T follicular helper cell (primary cell): Measurements from ENCODE around the gene SPATA31E1.

Experiments used
- DNase-seq: peaks from one replicate; pipeline ENCODE4 v3.0.0-alpha.2; 2020; ENCODE audit warnings: low read depth

SPATA31E1 gene

GRCh38 chr9:87863882-87864465 is 18.7 kb upstream of the SPATA31E1 start:
- DNase-seq = no peak

DNA sequence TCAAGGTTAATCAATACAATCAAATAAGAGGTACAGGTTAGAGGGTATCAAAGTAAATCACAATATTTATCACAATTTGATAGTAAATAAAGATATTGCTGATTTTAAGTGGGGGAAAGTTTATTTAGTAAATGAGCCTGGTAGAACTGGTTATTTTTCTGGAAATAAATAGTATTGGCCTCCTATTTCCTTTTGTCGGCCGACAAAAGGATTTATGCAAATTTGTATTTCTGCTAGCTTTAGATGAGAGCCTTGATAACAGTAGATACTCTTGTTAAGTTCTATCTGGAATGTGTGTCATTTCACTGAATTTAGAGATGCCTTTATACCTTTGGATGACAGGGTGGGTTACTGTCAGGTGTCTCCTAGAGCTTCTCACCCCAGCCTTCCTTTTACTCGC is 17.8 kb upstream of the SPATA31E1 start:
- no peak for DNase-seq

- no peak for DNase-seq
Observed at GRCh38 chr9:87865626-87866025, 17.1 kb upstream of the SPATA31E1 start.

GRCh38 chr9:87867391-87867790 is 15.3 kb upstream of the SPATA31E1 start:
- DNase-seq = no peak

GRCh38 chr9:87868175-87868574 is 14.5 kb upstream of the SPATA31E1 start:
- no peak for DNase-seq

- DNase-seq = no peak
Observed at GRCh38 chr9:87868635-87869034, 14.0 kb upstream of the SPATA31E1 start.

- DNase-seq = no peak
Observed at GRCh38 chr9:87869082-87869481, 13.6 kb upstream of the SPATA31E1 start.

- DNase-seq = no peak
Observed at GRCh38 chr9:87871425-87872078, 11.1 kb upstream of the SPATA31E1 start.

DNA sequence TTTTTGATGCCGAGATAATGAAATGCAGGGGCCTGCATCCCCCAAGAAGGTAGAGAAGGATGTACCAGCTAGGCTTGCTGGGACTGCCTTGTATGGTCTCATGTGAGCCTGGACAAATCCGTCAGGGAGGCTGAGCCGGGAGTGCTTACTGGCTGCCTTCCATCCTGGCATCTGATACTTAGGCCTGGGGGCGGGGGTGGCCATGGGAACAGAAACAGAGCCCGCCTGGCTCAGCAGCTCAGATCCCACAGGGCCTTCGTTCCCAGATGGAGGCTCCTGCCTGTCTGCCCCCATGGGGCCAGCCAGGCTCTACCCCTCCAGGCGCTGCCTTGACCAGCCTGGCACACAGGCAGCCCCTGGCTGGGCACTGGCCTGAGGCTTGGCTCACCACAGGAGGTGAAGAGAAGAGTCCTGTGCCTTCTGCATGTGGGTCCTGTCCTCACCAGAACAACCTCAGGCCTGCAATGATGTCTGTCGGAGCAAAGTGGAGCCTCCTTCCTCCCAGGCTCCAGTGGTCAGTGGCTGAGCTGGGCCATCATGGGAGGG is 10.5 kb upstream of the SPATA31E1 start:
- no peak for DNase-seq

DNA sequence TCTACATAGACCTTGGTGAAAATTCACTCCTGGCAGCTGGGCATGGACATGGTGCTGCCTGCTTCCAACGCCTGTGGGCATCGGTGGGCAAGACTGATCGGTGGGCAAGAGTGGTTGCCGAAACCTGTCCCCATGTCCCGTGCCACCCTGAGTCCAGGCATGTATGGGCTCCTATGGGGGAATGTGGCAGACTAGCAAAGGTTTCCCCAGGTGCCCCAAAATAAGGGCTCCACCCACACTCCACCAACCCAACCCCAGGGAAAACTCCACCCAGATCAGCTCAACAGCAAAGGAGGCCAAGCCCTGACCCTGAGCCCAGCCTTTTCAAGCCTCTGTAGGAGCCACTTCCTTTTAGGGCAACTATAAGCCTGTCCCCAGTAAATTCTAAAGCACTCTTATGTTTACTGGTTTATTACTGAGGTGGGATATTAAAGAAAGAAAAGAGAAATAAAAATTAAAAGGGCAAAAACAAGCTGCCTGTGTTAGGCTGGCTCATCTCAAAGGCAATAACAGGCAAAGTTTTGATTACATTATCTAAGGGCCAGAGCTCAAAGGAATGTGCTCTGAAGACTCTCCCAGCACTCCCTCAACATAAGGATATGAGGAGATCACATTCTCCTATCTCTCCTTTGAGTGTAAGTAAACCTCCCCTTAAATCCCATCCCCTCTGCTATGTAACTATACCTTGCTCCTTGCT is 8.9 kb upstream of the SPATA31E1 start:
- DNase-seq = no peak

DNA sequence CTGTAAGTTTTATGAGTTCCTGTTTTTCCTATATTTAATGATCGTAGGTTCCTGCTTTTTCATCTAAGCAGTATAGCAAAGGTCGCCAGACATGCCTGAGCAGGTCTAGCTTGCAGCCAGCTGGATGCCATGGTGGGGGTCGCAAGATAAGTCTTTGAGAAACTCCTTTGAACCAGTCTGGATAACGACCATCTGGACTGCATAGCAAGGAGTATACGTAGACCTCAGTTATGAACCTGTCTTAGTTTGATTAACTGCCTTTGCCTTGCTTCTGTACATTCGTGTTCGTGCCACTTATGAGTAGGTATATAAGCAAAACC is 8.4 kb upstream of the SPATA31E1 start:
- no peak for DNase-seq

DNA sequence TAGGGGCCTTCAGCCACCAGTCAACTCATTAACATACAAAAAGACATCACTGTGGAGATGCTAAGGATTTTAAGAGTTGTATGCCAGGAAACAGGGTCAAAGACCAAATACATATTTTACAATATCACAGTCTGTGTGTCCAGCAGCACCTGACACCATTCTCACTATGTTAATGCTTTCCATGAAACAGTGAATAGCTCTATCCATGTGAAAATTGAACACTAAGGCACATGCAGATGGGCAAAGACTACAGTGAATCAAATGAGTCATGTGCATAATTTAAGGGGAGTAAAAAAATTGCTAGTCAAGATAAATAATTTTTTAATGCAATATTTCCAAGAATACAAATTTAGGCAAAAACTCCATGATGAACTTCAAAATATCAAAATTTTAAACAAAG is 7.6 kb upstream of the SPATA31E1 start:
- no peak for DNase-seq

GRCh38 chr9:87875831-87876545 is 6.7 kb upstream of the SPATA31E1 start:
- no peak for DNase-seq

GRCh38 chr9:87876708-87877107 is 6.0 kb upstream of the SPATA31E1 start:
- DNase-seq = no peak

DNA sequence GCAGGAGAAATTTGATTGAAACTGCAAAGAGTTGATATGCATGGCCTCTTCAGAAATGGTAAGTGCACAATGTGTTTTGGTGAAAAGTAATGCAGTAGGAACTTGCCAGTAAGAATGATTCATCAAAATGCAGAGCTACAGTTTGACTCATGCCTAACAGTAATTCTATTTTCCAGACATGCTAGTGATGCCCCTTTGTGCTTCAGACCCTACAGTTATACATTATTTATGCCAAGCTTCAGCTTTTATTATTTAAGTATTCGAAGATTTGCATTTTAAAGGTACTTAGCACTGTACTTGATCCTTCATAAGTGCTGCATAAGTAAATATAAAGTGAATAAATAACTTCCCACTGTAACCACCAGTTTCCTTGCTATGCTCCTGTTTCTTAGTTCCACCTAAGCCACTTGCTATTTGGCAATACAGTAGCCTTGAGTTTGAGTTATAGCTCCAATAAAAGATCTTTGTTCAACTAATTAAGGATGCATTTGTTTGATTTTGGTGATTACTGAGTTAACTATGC is 3.6 kb upstream of the SPATA31E1 start:
- DNase-seq = no peak

DNA sequence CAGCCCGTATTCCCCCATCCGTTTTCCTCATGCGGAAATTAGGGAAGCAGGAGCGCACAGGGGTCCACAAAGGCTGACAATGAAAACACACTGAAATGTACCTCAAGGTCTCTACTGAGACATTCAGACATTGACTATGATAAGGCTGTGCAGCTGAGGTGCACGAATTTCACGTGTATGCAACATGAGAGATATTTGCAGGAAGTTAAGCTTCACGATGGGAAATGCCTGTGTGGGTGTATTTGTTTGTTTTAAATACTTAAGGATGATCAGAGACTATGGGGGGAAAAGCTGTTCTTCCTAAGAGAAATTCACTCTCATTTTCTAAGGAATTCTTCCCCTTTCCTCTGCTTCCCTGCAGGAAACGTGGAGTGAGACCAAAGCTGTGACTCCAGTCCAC is 2.6 kb upstream of the SPATA31E1 start:
- no peak for DNase-seq

- no peak for DNase-seq
Observed at GRCh38 chr9:87880683-87881082, 2.0 kb upstream of the SPATA31E1 start.

DNA sequence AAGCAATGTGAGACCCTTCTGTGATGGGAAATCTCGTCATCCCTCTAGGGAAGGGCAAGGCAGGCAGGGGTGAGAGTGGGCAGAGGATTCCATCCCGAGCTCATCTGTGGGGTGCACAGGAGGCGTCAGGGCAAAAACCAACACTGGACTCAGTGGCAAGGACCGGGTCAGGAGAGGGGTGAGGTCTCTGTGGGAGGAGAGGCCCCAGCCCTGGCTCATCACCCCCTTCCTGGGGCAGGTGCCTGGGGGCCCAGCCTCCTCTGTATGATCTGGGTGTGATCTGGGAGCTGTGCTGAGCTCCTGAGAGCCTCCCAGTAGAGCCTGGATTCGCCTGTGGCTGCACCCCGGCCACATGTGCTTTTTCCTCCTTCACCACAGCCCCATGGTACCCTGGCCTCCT is 597 bp downstream of the SPATA31E1 start:
- no peak for DNase-seq

GRCh38 chr9:87883990-87884389 is 1.3 kb downstream of the SPATA31E1 start:
- no peak for DNase-seq

DNA sequence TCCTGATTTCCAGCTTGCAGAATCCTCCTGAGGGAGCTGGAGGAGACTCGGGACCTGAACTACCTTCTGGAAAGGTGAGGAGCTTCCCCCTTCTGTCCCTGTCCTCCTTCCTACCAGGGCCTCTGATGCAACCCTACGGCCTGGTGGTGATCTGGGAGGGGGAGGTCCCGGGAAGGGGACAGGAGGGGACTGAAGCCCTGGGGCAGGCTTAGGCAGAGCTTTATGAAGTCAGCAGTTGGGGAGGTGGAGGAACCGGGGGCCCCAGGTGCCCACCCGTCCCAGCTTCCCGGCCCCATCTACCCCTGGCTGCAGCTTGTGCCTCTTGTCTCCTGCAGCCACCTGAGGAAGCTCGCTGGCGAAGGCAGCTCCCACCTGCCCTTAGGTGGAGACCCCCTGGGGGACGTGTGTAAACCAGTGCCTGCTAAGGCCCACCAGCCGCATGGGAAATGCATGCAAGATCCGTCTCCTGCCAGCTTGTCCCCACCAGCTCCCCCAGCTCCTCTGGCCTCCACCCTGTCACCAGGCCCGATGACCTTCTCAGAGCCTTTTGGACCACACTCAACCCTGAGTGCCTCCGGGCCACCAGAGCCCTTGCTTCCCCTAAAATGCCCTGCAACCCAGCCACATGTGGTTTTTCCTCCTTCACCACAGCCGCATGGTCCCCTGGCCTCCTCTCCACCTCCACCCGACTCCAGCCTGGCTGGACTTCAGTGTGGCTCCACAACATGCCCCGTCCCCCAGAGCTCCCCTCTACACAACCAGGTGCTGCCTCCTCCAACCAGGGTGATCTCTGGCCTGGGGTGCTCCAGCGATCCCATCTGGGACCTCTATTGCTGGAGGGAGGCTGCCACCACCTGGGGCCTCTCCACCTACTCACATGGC is 2.1 kb downstream of the SPATA31E1 start:
- DNase-seq = no peak

DNA sequence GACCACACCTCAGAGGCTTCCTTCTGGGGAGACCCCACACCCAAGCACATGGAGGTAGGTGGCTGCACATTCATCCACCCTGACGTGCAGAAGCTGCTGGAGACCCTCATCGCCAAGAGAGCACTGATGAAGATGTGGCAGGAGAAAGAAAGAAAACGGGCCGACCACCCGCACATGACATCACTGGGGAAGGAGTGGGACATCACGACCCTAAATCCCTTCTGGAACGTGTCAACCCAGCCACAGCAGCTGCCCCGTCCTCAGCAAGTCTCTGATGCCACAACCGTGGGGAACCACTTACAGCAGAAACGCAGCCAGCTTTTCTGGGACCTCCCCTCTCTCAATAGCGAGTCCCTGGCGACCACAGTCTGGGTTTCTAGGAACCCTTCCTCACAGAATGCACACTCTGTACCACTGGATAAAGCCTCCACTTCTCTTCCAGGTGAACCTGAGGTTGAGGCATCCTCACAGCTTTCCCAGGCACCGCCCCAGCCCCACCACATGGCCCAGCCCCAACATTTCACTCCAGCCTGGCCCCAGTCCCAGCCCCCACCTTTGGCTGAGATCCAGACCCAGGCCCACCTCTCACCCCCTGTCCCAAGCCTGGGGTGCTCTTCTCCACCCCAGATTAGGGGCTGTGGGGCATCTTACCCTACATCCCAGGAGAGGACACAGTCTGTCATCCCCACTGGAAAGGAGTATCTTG is 3.0 kb downstream of the SPATA31E1 start:
- no peak for DNase-seq
